HL-60 (cell line): Measurements from ENCODE around the gene GIMAP2.

ENCODE experiments used
- TF ChIP-seq, protein P1 (sequence below): IDR thresholded peaks from one replicate; pipeline ENCODE4 v1.5.1; 2011; ENCODE audit warnings: low read length, control low read depth, inconsistent platforms; ENCODE audit not compliant: insufficient read depth
- TF ChIP-seq, protein P2 (sequence below): IDR thresholded peaks from 2 replicates; pipeline ENCODE4 v1.6.1; 2012; ENCODE audit warnings: low read depth; ENCODE audit not compliant: insufficient replicate concordance

GRCh38 chr7:150719960-150720891, 34.7 kb downstream of the GIMAP2 start:
- TF ChIP-seq, protein P1, sequence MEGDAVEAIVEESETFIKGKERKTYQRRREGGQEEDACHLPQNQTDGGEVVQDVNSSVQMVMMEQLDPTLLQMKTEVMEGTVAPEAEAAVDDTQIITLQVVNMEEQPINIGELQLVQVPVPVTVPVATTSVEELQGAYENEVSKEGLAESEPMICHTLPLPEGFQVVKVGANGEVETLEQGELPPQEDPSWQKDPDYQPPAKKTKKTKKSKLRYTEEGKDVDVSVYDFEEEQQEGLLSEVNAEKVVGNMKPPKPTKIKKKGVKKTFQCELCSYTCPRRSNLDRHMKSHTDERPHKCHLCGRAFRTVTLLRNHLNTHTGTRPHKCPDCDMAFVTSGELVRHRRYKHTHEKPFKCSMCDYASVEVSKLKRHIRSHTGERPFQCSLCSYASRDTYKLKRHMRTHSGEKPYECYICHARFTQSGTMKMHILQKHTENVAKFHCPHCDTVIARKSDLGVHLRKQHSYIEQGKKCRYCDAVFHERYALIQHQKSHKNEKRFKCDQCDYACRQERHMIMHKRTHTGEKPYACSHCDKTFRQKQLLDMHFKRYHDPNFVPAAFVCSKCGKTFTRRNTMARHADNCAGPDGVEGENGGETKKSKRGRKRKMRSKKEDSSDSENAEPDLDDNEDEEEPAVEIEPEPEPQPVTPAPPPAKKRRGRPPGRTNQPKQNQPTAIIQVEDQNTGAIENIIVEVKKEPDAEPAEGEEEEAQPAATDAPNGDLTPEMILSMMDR = no peak
- TF ChIP-seq, protein P2, sequence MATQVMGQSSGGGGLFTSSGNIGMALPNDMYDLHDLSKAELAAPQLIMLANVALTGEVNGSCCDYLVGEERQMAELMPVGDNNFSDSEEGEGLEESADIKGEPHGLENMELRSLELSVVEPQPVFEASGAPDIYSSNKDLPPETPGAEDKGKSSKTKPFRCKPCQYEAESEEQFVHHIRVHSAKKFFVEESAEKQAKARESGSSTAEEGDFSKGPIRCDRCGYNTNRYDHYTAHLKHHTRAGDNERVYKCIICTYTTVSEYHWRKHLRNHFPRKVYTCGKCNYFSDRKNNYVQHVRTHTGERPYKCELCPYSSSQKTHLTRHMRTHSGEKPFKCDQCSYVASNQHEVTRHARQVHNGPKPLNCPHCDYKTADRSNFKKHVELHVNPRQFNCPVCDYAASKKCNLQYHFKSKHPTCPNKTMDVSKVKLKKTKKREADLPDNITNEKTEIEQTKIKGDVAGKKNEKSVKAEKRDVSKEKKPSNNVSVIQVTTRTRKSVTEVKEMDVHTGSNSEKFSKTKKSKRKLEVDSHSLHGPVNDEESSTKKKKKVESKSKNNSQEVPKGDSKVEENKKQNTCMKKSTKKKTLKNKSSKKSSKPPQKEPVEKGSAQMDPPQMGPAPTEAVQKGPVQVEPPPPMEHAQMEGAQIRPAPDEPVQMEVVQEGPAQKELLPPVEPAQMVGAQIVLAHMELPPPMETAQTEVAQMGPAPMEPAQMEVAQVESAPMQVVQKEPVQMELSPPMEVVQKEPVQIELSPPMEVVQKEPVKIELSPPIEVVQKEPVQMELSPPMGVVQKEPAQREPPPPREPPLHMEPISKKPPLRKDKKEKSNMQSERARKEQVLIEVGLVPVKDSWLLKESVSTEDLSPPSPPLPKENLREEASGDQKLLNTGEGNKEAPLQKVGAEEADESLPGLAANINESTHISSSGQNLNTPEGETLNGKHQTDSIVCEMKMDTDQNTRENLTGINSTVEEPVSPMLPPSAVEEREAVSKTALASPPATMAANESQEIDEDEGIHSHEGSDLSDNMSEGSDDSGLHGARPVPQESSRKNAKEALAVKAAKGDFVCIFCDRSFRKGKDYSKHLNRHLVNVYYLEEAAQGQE = no peak
